Osteocyte (in vitro differentiated cells): Measurements from ENCODE around the gene CACNA1C. TPM values are rescaled to one million over a fixed set of nuclear protein-coding genes. Genes with fewer than 3 reads are reported as not detected.

ENCODE experiments used
- DNase-seq: peaks from one replicate; pipeline ENCODE4 v3.0.0; 2021; ENCODE audit warnings: mixed read lengths; ENCODE audit not compliant: unreplicated experiment; ENCODE audit errors: extremely low spot score
- H3K27ac Mint-ChIP-seq: one replicate; pipeline ENCODE4 v1.8.0; 2021; ENCODE audit warnings: mild to moderate bottlenecking, mixed read lengths; ENCODE audit not compliant: unreplicated experiment
- H3K27me3 Mint-ChIP-seq: one replicate; pipeline ENCODE4 v1.8.0; 2021; ENCODE audit warnings: mixed read lengths; ENCODE audit not compliant: unreplicated experiment
- H3K36me3 Mint-ChIP-seq: one replicate; pipeline ENCODE4 v1.8.0; 2021; ENCODE audit warnings: mixed read lengths; ENCODE audit not compliant: unreplicated experiment
- H3K4me1 Mint-ChIP-seq: one replicate; pipeline ENCODE4 v1.8.0; 2021; ENCODE audit warnings: mixed read lengths; ENCODE audit not compliant: unreplicated experiment
- H3K4me3 Mint-ChIP-seq: one replicate; pipeline ENCODE4 v1.8.0; 2021; ENCODE audit warnings: mild to moderate bottlenecking, moderate library complexity, mixed read lengths; ENCODE audit not compliant: unreplicated experiment
- H3K9me3 Mint-ChIP-seq: one replicate; pipeline ENCODE4 v1.8.0; 2021; ENCODE audit warnings: mixed read lengths; ENCODE audit not compliant: unreplicated experiment
- total RNA-seq: library from RNA; stranded (reverse); gene quantifications from 2 replicates; pipeline ENCODE4 v1.2.1, GENCODE V29; 2021
- TF ChIP-seq, protein P1 (sequence below): fragments of 200-600 bp; sonication (generic); IDR thresholded peaks from 2 replicates; pipeline ENCODE4 v1.5.0; 2021; ENCODE audit warnings: antibody characterized with exemption, mild to moderate bottlenecking, moderate library complexity

CACNA1C gene
- total RNA-seq, 1 donor from 2014 or later = 67.4 TPM

GRCh38 chr12:2319737-2320506 is 267.1 kb downstream of the CACNA1C start:
- no peaks in the 10 kb centered on the region for H3K9me3 Mint-ChIP-seq
- H3K4me1 Mint-ChIP-seq = peaks cover 51% of the 10 kb centered on the region
- H3K27ac Mint-ChIP-seq = peak overlapping the region; percentile 84
- H3K27me3 Mint-ChIP-seq = no peaks in the 10 kb centered on the region
- no peak overlapping the region for H3K4me3 Mint-ChIP-seq
- no peak for DNase-seq
- H3K36me3 Mint-ChIP-seq = peaks cover 4% of the 10 kb centered on the region
- TF ChIP-seq, protein P1, sequence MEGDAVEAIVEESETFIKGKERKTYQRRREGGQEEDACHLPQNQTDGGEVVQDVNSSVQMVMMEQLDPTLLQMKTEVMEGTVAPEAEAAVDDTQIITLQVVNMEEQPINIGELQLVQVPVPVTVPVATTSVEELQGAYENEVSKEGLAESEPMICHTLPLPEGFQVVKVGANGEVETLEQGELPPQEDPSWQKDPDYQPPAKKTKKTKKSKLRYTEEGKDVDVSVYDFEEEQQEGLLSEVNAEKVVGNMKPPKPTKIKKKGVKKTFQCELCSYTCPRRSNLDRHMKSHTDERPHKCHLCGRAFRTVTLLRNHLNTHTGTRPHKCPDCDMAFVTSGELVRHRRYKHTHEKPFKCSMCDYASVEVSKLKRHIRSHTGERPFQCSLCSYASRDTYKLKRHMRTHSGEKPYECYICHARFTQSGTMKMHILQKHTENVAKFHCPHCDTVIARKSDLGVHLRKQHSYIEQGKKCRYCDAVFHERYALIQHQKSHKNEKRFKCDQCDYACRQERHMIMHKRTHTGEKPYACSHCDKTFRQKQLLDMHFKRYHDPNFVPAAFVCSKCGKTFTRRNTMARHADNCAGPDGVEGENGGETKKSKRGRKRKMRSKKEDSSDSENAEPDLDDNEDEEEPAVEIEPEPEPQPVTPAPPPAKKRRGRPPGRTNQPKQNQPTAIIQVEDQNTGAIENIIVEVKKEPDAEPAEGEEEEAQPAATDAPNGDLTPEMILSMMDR = no peak

DNA sequence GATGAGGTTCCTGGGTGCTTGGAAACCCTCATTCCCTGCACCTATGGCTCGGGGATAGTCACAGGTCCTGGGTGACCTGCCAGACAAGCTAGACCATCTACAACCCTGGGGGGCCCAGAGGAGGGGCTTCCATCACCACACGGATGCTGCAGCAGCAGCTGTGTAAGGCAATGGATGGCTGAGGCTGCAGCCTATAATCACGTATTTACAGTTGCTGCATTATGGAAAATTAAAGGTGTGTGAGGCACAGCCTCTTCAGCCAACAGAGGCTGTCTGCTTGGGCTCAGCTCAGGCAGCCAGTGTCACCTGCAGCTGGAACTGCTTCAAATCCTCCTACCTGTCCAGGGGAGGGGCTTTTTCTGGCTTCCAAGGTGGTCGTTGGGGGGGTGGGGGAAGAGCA is 268.1 kb downstream of the CACNA1C start:
- Mint-ChIP-seq H3K27ac (peak overlapping the region; percentile 25), H3K4me1 (peaks cover 60% of the 10 kb centered on the region)
- TF ChIP-seq, protein P1 = no peak

DNA sequence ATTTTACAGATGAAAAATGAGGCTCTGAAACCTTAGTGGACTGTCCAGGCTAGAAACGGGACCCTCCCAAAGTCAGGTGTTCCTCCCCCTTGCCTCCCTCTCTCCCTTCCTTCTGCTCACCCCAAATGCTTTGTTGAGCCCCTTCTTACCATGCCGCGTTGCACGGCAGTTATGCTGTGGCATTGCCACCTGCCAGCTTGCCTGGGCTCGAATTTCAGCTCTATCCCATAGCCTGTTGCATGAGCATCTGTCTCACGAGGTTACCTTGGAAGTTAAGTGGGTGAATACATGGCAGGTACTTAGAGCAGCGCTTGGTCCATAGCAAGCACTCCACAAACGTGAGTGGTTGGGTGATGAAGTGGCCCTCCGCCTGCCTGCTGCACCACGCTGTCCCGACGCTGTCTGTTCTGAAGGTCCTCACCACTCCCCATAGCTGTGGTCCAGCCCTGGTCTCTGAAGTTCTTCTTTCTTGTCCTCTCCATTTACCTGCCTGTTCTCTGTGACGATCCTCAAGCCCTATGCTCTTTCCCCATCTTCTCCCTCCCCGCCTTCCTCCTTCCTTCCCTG is 269.9 kb downstream of the CACNA1C start:
- DNase-seq = no peak
- Mint-ChIP-seq H3K4me1 (peaks cover 61% of the 10 kb centered on the region), H3K4me3 (no peak overlapping the region), H3K27ac (no peak overlapping the region), H3K36me3 (peaks cover 4% of the 10 kb centered on the region), H3K27me3 (no peaks in the 10 kb centered on the region), H3K9me3 (no peaks in the 10 kb centered on the region)
- TF ChIP-seq, protein P1 = no peak

More for the DNA sequence above, 268.1 kb downstream of the CACNA1C start:
- Mint-ChIP-seq H3K27me3 (no peaks in the 10 kb centered on the region), H3K36me3 (peaks cover 4% of the 10 kb centered on the region), H3K4me3 (no peak overlapping the region), H3K9me3 (no peaks in the 10 kb centered on the region)
- no peak for DNase-seq

- TF ChIP-seq, protein P1 = no peak
- Mint-ChIP-seq H3K27ac (no peak overlapping the region), H3K4me3 (no peak overlapping the region), H3K36me3 (peaks cover 4% of the 10 kb centered on the region), H3K9me3 (no peaks in the 10 kb centered on the region), H3K27me3 (no peaks in the 10 kb centered on the region), H3K4me1 (peaks cover 52% of the 10 kb centered on the region)
- DNase-seq = no peak
Observed at GRCh38 chr12:2323532-2324255, 270.9 kb downstream of the CACNA1C start.

DNA sequence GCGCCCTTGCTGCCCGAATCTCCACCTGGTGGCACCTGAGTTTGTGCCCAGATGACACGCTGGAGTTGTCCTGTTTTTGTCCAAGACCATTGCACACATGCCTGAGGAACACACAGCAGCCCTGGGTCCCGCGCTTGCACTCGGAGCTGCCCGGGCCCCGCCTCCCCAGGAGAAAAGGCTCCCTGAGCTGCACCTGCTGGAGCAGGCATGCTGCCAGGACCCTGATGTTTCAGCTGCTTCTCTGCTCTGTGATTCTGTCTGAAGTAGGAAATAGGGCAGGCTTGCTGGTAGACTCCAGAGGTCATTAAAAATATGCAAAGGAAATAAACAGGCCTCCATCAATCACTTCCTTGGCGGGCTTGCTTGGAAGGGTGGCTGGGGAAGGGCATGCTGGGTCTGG is 271.6 kb downstream of the CACNA1C start:
- no peaks in the 10 kb centered on the region for H3K27me3 Mint-ChIP-seq
- H3K27ac Mint-ChIP-seq = no peak overlapping the region
- H3K4me3 Mint-ChIP-seq = no peak overlapping the region
- DNase-seq = no peak
- peaks cover 4% of the 10 kb centered on the region for H3K36me3 Mint-ChIP-seq
- H3K9me3 Mint-ChIP-seq = no peaks in the 10 kb centered on the region
- H3K4me1 Mint-ChIP-seq = peaks cover 57% of the 10 kb centered on the region
- TF ChIP-seq, protein P1 = no peak
